PFSK-1 (cell line): ENCODE measurements around the gene ZNF653.

Experiments
- FOXP2 ChIP-seq: optimal IDR thresholded peaks from 2 replicates; pipeline ENCODE3; 2011; ENCODE audit warnings: borderline replicate concordance, control low read depth, inconsistent platforms; ENCODE audit not compliant: insufficient read depth; ENCODE audit errors: extremely low read length, extremely low read depth
- POLR2AphosphoS5 ChIP-seq: IDR thresholded peaks from 2 replicates; pipeline ENCODE4 v1.6.1; 2012; ENCODE audit warnings: low read depth, mild to moderate bottlenecking, control low read depth, low read length, moderate library complexity
- SIN3A ChIP-seq: IDR thresholded peaks from 2 replicates; pipeline ENCODE4 v1.6.1; 2012; ENCODE audit warnings: mild to moderate bottlenecking, low read length, moderate library complexity, borderline replicate concordance; ENCODE audit not compliant: insufficient read depth
- TAF1 ChIP-seq: IDR thresholded peaks from 2 replicates; pipeline ENCODE4 v1.6.1; 2012; ENCODE audit warnings: low read length, control low read depth, borderline replicate concordance; ENCODE audit not compliant: insufficient read depth
- TF ChIP-seq, protein P1 (sequence below), 2 experiments: IDR thresholded peaks; 2 replicates each; pipeline versions ENCODE4 v1.6.1 to v1.8.0; 2011 to 2012; ENCODE audit warnings: low read depth in 2 of 2, low read length in 2 of 2, control low read depth in 1 of 2, inconsistent platforms in 1 of 2, mild to moderate bottlenecking in 1 of 2, moderate library complexity in 1 of 2; ENCODE audit not compliant: insufficient read depth in 1 of 2

Gene ZNF653

GRCh38 chr19:11534948-11535347 is 29.3 kb upstream of the ZNF653 start:
- TF ChIP-seq SIN3A (no peak), TAF1 (no peak), FOXP2 (no peak), POLR2AphosphoS5 (no peak)
- TF ChIP-seq, protein P1, sequence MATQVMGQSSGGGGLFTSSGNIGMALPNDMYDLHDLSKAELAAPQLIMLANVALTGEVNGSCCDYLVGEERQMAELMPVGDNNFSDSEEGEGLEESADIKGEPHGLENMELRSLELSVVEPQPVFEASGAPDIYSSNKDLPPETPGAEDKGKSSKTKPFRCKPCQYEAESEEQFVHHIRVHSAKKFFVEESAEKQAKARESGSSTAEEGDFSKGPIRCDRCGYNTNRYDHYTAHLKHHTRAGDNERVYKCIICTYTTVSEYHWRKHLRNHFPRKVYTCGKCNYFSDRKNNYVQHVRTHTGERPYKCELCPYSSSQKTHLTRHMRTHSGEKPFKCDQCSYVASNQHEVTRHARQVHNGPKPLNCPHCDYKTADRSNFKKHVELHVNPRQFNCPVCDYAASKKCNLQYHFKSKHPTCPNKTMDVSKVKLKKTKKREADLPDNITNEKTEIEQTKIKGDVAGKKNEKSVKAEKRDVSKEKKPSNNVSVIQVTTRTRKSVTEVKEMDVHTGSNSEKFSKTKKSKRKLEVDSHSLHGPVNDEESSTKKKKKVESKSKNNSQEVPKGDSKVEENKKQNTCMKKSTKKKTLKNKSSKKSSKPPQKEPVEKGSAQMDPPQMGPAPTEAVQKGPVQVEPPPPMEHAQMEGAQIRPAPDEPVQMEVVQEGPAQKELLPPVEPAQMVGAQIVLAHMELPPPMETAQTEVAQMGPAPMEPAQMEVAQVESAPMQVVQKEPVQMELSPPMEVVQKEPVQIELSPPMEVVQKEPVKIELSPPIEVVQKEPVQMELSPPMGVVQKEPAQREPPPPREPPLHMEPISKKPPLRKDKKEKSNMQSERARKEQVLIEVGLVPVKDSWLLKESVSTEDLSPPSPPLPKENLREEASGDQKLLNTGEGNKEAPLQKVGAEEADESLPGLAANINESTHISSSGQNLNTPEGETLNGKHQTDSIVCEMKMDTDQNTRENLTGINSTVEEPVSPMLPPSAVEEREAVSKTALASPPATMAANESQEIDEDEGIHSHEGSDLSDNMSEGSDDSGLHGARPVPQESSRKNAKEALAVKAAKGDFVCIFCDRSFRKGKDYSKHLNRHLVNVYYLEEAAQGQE (IDR thresholded peaks at IDR 0.05; ENCODE audit: insufficient read depth in 1 of 2, low read depth in 2 of 2, low read length in 2 of 2) = no peak

DNA sequence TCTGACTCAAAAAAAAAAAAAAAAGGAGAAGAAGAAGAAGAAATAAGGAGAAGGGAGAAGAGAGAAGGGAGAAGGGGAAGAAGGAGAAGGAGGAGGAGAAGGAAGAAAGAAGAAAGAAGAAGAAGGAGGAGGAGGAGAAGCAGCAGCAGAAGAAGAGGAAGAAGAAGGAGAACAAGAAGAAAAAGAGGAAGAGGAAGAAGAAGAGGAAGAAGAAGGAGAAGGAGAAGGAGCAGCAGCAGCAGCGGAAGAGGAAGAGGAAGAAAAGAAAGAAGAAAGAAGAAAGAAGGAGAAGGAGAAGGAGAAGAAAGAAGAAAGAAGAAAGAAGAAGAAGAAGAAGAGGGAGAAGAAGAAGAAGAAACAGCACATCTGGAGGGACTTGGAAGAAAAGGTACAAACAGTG is 28.9 kb upstream of the ZNF653 start:
- TF ChIP-seq, protein P1 (IDR thresholded peaks at IDR 0.05; ENCODE audit: insufficient read depth in 1 of 2, low read depth in 2 of 2, low read length in 2 of 2) = no peak
- TF ChIP-seq POLR2AphosphoS5 = no peak
- no peak for TF ChIP-seq FOXP2
- TF ChIP-seq SIN3A = no peak
- TF ChIP-seq TAF1 = no peak

DNA sequence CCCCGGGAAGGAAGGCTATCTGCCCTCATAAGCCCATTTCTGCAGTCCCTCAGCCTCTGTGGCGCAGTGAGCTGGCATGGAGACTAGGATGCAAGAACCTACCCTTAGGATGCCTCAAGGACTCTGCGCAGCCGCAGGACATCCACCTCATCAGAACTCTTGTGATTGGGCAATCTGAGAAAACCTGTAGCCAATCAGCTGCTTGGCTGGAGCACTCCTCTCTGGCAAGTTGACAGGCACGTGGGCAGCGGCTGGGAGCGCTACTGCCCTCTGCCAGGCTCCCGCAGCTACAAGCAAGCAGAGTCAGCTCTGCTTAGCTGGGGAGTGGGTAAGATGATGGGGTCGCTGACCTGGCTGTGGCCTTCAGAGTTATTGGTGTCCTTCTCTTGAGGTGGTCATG is 24.8 kb upstream of the ZNF653 start:
- TF ChIP-seq FOXP2 (no peak), TAF1 (no peak), SIN3A (no peak), POLR2AphosphoS5 (no peak)
- TF ChIP-seq, protein P1 (IDR thresholded peaks at IDR 0.05; ENCODE audit: insufficient read depth in 1 of 2, low read depth in 2 of 2, low read length in 2 of 2) = no peak

GRCh38 chr19:11528551-11529341 is 23.1 kb upstream of the ZNF653 start, which contains the start of gene ECSIT:
TSS of gene ECSIT (minus strand) at chr19:11529134. CDS start at chr19:11519170, 9,964 bp downstream.
- no peak for TF ChIP-seq POLR2AphosphoS5
- TF ChIP-seq FOXP2 = no peak
- TF ChIP-seq SIN3A = peak; percentile 99
- peak; percentile 36; the same call in 1 of the 2 replicates for TF ChIP-seq TAF1
- TF ChIP-seq, protein P1 (IDR thresholded peaks at IDR 0.05; ENCODE audit: insufficient read depth in 1 of 2, low read depth in 2 of 2, low read length in 2 of 2) = peak; percentile 85 to 97
